HG02678 (cell line): ENCODE measurements around the gene C1QC.

ENCODE experiments used
- ATAC-seq: cut with Tn5 transposase; IDR thresholded peaks from one replicate; pipeline ENCODE4 v1.9.1; 2021; ENCODE audit warnings: mild to moderate bottlenecking, moderate library complexity; ENCODE audit not compliant: unreplicated experiment

The C1QC gene

GRCh38 chr1:22676916-22677583 is 33.6 kb downstream of the C1QC start:
- ATAC-seq, result no peak

- ATAC-seq, result no peak
Observed at GRCh38 chr1:22677931-22678896, 34.8 kb downstream of the C1QC start.

- no peak for ATAC-seq
Observed at GRCh38 chr1:22680726-22681125, 37.3 kb downstream of the C1QC start.

GRCh38 chr1:22681556-22682276 is 38.3 kb downstream of the C1QC start:
- no peak for ATAC-seq

- no peak for ATAC-seq
Observed at GRCh38 chr1:22683547-22683946, 40.1 kb downstream of the C1QC start.

- ATAC-seq, result no peak
Observed at GRCh38 chr1:22685591-22686059, 42.2 kb downstream of the C1QC start.

GRCh38 chr1:22687191-22687590 is 43.8 kb downstream of the C1QC start:
- no peak for ATAC-seq

GRCh38 chr1:22688466-22688865 is 45.0 kb downstream of the C1QC start:
- no peak for ATAC-seq

GRCh38 chr1:22689505-22689904 is 46.1 kb downstream of the C1QC start:
- ATAC-seq, result no peak

GRCh38 chr1:22691031-22691753 is 47.8 kb downstream of the C1QC start:
- ATAC-seq, result no peak

- no peak for ATAC-seq
Observed at GRCh38 chr1:22694172-22694571, 50.7 kb downstream of the C1QC start.

- no peak for ATAC-seq
Observed at GRCh38 chr1:22696610-22697009, 53.2 kb downstream of the C1QC start.
